K562 (cell line): Measurements from ENCODE around the gene SOCS3. TPM values are rescaled to one million over a fixed set of nuclear protein-coding genes. Genes with fewer than 3 reads are reported as not detected.

Experiments
- ATAC-seq: fragments of 200-7000 bp; cut with Tn5 transposase; 3 replicates; pipeline ENCODE4 v1.9.1; 2020; ENCODE audit warnings: moderate library complexity
- BruUV-seq: library from RNA; stranded (reverse); fragments of 400-500 nt; replicated peaks from 2 replicates; lab custom pipeline; 2021; lab: Mats Ljungman, UMichigan
- CTCF ChIA-PET: fragments of 300-600 bp; formaldehyde crosslinking; extraction: SDS; loops from one replicate; lab custom pipeline; 2021; ENCODE audit warnings: low intra/inter-chr PET ratio; lab: Yijun Ruan, JAX
- POLR2A ChIA-PET: fragments of 300-600, 350-650 bp; sonication (Branson Sonifier 250); formaldehyde crosslinking; extraction: SDS; loops from one replicate; lab custom pipeline; 2021; ENCODE audit warnings: antibody characterized with exemption, inconsistent platforms; lab: Yijun Ruan, JAX
- DNase-seq, 4 experiments: peaks; one replicate each; pipeline versions ENCODE4 v3.0.0 to v3.0.0-alpha.2; 2011 to 2018; ENCODE audit warnings: low spot score in 3 of 4, mixed read lengths in 3 of 4; ENCODE audit errors: extremely low read depth in 1 of 4
- FAIRE-seq: peaks from 2 replicates; lab custom pipeline; 2011; peaks lifted over from hg19 to GRCh38; lab: Jason Lieb, UNC
- H2AFZ ChIP-seq: 2 replicates; pipeline ENCODE4 v1.6.0; 2011; ENCODE audit warnings: low read depth, low read length, control low read depth, inconsistent platforms
- H3K27ac ChIP-seq: fragments of 200-600 bp; 3 replicates; pipeline ENCODE4 v1.8.0; 2011; ENCODE audit warnings: low read depth, mild to moderate bottlenecking, control low read depth, inconsistent platforms, low read length, moderate library complexity, mixed read lengths; ENCODE audit errors: extremely low read depth
- H3K27me3 ChIP-seq, 2 experiments: fragments of 300-600 bp in 1 of 2; 2 replicates in 1 of 2; 3 replicates in 1 of 2; pipeline versions ENCODE4 v1.6.0 to v1.8.0; 2011; ENCODE audit warnings: inconsistent platforms in 2 of 2, low read length in 2 of 2, mild to moderate bottlenecking in 1 of 2, mixed read lengths in 1 of 2, moderate library complexity in 1 of 2; ENCODE audit not compliant: control insufficient read depth in 2 of 2, insufficient read depth in 2 of 2
- H3K36me3 ChIP-seq: fragments of 300-600 bp; 3 replicates; pipeline ENCODE4 v1.8.0; 2011; ENCODE audit warnings: mild to moderate bottlenecking, low read length, inconsistent platforms; ENCODE audit not compliant: control insufficient read depth, insufficient read depth
- H3K4me1 ChIP-seq, 2 experiments: fragments of 200-600 bp in 1 of 2; replicated peaks in 1 of 2; 2 replicates in 1 of 2; 3 replicates in 1 of 2; pipeline versions ENCODE4 v1.5.1 to v1.8.0; 2011; ENCODE audit warnings: inconsistent platforms in 2 of 2, low read length in 2 of 2, mild to moderate bottlenecking in 1 of 2, mixed read lengths in 1 of 2, moderate library complexity in 1 of 2; ENCODE audit not compliant: control insufficient read depth in 2 of 2, insufficient read depth in 2 of 2
- H3K4me2 ChIP-seq: 2 replicates; pipeline ENCODE4 v1.6.1; 2011; ENCODE audit warnings: low read length, control low read depth, inconsistent platforms, mixed read lengths; ENCODE audit not compliant: insufficient read depth
- H3K4me3 ChIP-seq: fragments of 200-600 bp; sonication (generic), shearing (Covaris generic); 2 replicates; pipeline ENCODE4 v1.5.1; 2016; ENCODE audit warnings: control low read depth, inconsistent platforms
- H3K79me2 ChIP-seq: fragments of 200-600 bp; 3 replicates; pipeline ENCODE4 v1.8.0; 2011; ENCODE audit warnings: low read length, inconsistent platforms; ENCODE audit not compliant: control insufficient read depth, insufficient read depth
- H3K9ac ChIP-seq, 2 experiments: 2 replicates each; pipeline versions ENCODE4 v1.6.0 to v1.6.1; 2011; ENCODE audit warnings: low read depth in 2 of 2, low read length in 2 of 2, control low read depth in 1 of 2, inconsistent platforms in 1 of 2, mild to moderate bottlenecking in 1 of 2, mixed read lengths in 1 of 2; ENCODE audit not compliant: insufficient read depth in 1 of 2
- H3K9me1 ChIP-seq: one replicate; pipeline ENCODE4 v1.6.0; 2011; ENCODE audit warnings: inconsistent platforms, mild to moderate bottlenecking, low read length, moderate library complexity; ENCODE audit not compliant: control insufficient read depth, insufficient read depth
- H3K9me3 ChIP-seq: replicated peaks from 2 replicates; pipeline ENCODE4 v1.5.1; 2011; ENCODE audit warnings: low read depth, low read length, inconsistent platforms; ENCODE audit not compliant: control insufficient read depth, insufficient read depth
- H4K20me1 ChIP-seq: replicated peaks from 2 replicates; pipeline ENCODE4 v1.6.1; 2011; ENCODE audit warnings: low read length, inconsistent platforms, mixed read lengths; ENCODE audit not compliant: control insufficient read depth, insufficient read depth
- HEY1 ChIP-seq: fragments of 250-450 bp; sonication (Bioruptor Pico); IDR thresholded peaks from 2 replicates; pipeline ENCODE4 v1.5.0; 2020; ENCODE audit warnings: mild to moderate bottlenecking, moderate library complexity, borderline replicate concordance
- JUND ChIP-seq, 2 experiments: IDR thresholded peaks; 2 replicates in 1 of 2; 3 replicates in 1 of 2; pipeline ENCODE4 v1.6.1; 2011; ENCODE audit warnings: borderline replicate concordance in 2 of 2, low read depth in 2 of 2, low read length in 2 of 2, improper control_type of control experiment in 1 of 2, missing biosample characterization in 1 of 2, missing genetic modification characterization in 1 of 2, missing genetic modification reagents in 1 of 2
- WGBS: fragments of 100-300 bp; shearing (Covaris generic); methylation state at CpG from one replicate; pipeline ENCODE4 v1.1.6; 2016; ENCODE audit warnings: low coverage, mixed read lengths; ENCODE audit not compliant: insufficient coverage; ENCODE audit errors: missing lambda C conversion rate; 5-methylcytosine and 5-hydroxymethylcytosine counted together
- in situ Hi-C: fragments of 300-500 bp; cut with MboI; formaldehyde crosslinking; loops from 4 replicates; pipeline ENCODE4 v1.15.0; 2018; ENCODE audit warnings: inconsistent platforms, mixed read lengths
- intact Hi-C: fragments of 100-400 bp; cut with micrococcal nuclease; formaldehyde crosslinking; loops from 2 replicates; pipeline ENCODE4 v1.14.2; 2022
- polyA plus RNA-seq, 8 experiments: library from polyadenylated mRNA; depleted of rRNA in 4 of 8; stranded (reverse) in 5 of 8; unstranded in 3 of 8; fragments of >200 nt; fragmentation: Nextera tagmentation in 2 of 8; fragmentation: Illumina TruSeq in 1 of 8; extraction: Ambion mirVana in 2 of 8; extraction: Trizol in 1 of 8; gene quantifications; 2 replicates each; pipeline versions ENCODE4 v1.2.1 to v1.2.3, GENCODE V29; 2011 to 2014; ENCODE audit warnings: inconsistent platforms in 1 of 8, missing spikeins in 1 of 8
- total RNA-seq, 7 experiments: library from RNA; depleted of rRNA in 6 of 7; stranded (reverse); fragments of >200 nt in 6 of 7; fragmentation: Illumina TruSeq in 2 of 7; extraction: Trizol in 2 of 7; gene quantifications; 2 replicates each; pipeline versions ENCODE4 v1.2.1 to v1.2.3, GENCODE V29; 2011 to 2021; ENCODE audit warnings: low replicate concordance in 1 of 7
- TF ChIP-seq, protein P1 (sequence below): sonication (generic); formaldehyde crosslinking; IDR thresholded peaks from 2 replicates; pipeline ENCODE4 v1.8.0; 2022; ENCODE audit warnings: mild to moderate bottlenecking, missing genetic modification reagents
- TF ChIP-seq, protein P2 (sequence below), 2 experiments: fragments of 450-650 bp in 1 of 2; sonication (generic) in 1 of 2; formaldehyde crosslinking in 1 of 2; IDR thresholded peaks in 1 of 2; conservative IDR thresholded peaks in 1 of 2; 2 replicates each; pipeline versions ENCODE4 v1.6.1 to v1.8.1; 2016 to 2023; ENCODE audit warnings: mild to moderate bottlenecking in 2 of 2, moderate library complexity in 2 of 2, inconsistent platforms in 1 of 2, missing genetic modification reagents in 1 of 2

The SOCS3 gene
- total and polyA plus RNA-seq, 9 of the 15 experiments (the other 6 are each of a cell fraction or from before 2014, with no cell fraction given): 0.56 to 38.9 (median 13.7) TPM

DNA sequence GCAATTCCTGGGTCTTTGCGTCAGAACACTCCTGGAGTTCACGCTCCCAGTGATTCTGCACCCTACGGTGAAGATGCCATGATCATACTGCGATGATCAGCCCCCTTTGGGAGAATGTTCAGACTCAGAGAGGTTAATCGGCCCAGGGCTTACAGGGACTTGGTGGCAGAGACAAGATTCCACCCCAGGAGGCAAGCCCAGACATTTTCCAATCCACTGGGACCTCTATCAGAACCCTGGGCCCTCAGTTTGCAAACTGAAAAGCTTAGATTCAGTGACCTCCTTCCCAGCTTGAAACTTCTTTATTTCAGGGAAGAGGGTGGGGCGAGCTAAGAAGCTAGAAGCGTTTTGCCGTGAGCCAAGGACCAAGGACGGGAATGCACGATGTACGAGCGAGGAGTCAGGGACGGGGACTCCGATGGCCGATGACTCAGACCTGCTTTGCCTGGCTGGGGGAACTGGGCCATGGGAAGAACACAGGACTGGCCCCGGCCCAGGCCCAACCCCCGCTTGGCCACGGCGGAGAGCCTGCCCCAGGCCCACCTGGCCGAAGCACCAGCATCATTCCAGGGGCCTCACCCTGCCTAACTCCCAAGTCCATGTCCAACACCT is 34.7 kb downstream of the SOCS3 start:
- TF ChIP-seq, protein P1, sequence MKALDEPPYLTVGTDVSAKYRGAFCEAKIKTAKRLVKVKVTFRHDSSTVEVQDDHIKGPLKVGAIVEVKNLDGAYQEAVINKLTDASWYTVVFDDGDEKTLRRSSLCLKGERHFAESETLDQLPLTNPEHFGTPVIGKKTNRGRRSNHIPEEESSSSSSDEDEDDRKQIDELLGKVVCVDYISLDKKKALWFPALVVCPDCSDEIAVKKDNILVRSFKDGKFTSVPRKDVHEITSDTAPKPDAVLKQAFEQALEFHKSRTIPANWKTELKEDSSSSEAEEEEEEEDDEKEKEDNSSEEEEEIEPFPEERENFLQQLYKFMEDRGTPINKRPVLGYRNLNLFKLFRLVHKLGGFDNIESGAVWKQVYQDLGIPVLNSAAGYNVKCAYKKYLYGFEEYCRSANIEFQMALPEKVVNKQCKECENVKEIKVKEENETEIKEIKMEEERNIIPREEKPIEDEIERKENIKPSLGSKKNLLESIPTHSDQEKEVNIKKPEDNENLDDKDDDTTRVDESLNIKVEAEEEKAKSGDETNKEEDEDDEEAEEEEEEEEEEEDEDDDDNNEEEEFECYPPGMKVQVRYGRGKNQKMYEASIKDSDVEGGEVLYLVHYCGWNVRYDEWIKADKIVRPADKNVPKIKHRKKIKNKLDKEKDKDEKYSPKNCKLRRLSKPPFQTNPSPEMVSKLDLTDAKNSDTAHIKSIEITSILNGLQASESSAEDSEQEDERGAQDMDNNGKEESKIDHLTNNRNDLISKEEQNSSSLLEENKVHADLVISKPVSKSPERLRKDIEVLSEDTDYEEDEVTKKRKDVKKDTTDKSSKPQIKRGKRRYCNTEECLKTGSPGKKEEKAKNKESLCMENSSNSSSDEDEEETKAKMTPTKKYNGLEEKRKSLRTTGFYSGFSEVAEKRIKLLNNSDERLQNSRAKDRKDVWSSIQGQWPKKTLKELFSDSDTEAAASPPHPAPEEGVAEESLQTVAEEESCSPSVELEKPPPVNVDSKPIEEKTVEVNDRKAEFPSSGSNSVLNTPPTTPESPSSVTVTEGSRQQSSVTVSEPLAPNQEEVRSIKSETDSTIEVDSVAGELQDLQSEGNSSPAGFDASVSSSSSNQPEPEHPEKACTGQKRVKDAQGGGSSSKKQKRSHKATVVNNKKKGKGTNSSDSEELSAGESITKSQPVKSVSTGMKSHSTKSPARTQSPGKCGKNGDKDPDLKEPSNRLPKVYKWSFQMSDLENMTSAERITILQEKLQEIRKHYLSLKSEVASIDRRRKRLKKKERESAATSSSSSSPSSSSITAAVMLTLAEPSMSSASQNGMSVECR (CRISPR knock-in tag): 0 out of 2 replicates have a peak, but pooled peaks have one; percentile 49
- TF ChIP-seq, protein P2, sequence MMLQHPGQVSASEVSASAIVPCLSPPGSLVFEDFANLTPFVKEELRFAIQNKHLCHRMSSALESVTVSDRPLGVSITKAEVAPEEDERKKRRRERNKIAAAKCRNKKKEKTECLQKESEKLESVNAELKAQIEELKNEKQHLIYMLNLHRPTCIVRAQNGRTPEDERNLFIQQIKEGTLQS (IDR thresholded peaks at IDR 0.05): 0 out of 2 replicates have a peak, but pooled peaks have one; percentile 43
- TF ChIP-seq, protein P2 (CRISPR knock-in tag; conservative IDR thresholded peaks at IDR 0.05): no peak
- TF ChIP-seq JUND (IDR thresholded peaks at IDR 0.05; ENCODE audit: borderline replicate concordance, low read depth, low read length): peak; percentile 62; the same call in 1 of the 2 replicates
- no peak for TF ChIP-seq JUND (tag; IDR thresholded peaks at IDR 0.05; ENCODE audit: borderline replicate concordance, low read depth, low read length)
- TF ChIP-seq HEY1 (CRISPR knock-in tag): no peak
- H3K4me2 ChIP-seq: no peak overlapping the region; the same call in 1 of the 2 replicates
- no peak overlapping the region for H3K27ac ChIP-seq
- H3K79me2 ChIP-seq: no peaks in the 10 kb centered on the region
- H3K9me3 ChIP-seq: no peaks in the 10 kb centered on the region
- H3K4me1 ChIP-seq: peaks cover 3 to 23% of the 10 kb centered on the region in 2 experiments; a peak in 4 of 5 replicates
- no peak overlapping the region for H3K4me3 ChIP-seq
- ChIA-PET POLR2A (interaction anchor here (0.6 to 1.3 kb wide), 2 partner anchors 10 to 65 kb away, joined by 3 read pairs; no protein-coding TSS in a partner anchor), CTCF (interaction anchor here (0.6 kb wide), 1 partner anchor 46 kb away, joined by 4 read pairs; no protein-coding TSS in a partner anchor)
- intact Hi-C loops: no loop called here
- FAIRE-seq: no peak
- H3K9me1 ChIP-seq: no peaks in the 10 kb centered on the region
- H4K20me1 ChIP-seq: no peaks in the 10 kb centered on the region
- peak overlapping the region; percentile 60 for H2AFZ ChIP-seq
- in situ Hi-C loops: no loop called here
- no peak for ATAC-seq
- peak overlapping the region in 1 of 2 experiments; percentile 78; a peak in 1 of 4 replicates for H3K9ac ChIP-seq
- peak in 1 of 4 experiments; percentile 36 for DNase-seq
- BruUV-seq: no TSS peak
- no peaks in the 10 kb centered on the region for H3K27me3 ChIP-seq
- 49% methylated on average over 17 of the region's 20 CpGs for WGBS
- no peaks in the 10 kb centered on the region for H3K36me3 ChIP-seq
